ENCODE data around the gene PORCN. TPM values are rescaled to one million over a fixed set of nuclear protein-coding genes. Genes with fewer than 3 reads are reported as not detected.
"Not testable (repeated sequence)": the region's sequence is repeated elsewhere in the genome, so short reads cannot be mapped to it uniquely, and the experiment has no call there.

Gene PORCN
- total RNA-seq, 1 experiment from 2014 or later: 12.9 TPM

DNA sequence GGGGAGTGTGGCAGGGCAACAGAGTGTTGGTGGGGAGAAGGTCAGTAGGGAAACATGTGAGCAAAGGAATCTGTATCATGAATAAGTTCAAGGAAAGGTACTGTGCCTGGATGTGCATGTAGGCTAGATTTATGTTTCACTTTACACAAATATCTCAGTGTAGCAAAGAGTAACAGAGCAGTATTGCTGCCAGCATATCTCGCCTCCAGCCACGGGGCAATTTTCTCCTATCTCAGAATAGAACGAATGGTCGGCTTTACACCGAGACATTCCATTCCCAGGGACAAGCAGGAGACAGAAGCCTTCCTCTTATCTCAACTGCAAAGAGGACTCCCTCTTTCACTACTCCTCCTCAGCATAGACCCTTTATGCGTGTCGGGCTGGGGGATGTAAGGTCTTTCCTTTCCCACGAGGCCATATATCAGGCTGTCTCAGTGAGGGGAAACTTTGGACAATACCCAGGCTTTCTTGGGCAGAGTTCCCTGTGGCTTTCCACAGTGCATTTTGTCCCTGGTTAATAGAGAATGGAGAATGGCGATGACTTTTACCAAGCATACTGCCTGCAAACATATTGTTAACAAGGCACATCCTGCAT, 47.0 kb downstream of the PORCN start:
- intact Hi-C loops (cut with micrococcal nuclease); RAD21 ChIA-PET (ENCODE audit: low non-redundant PET in 1 of 2, low total read pairs in 2 of 2, uncharacterized antibody in 2 of 2, unreplicated experiment in 2 of 2); H3K27ac ChIP-seq (ENCODE audit: low read depth, low read length); BruUV-seq (replicated peaks); H3K36me3 ChIP-seq (ENCODE audit: control insufficient read depth in 1 of 2, insufficient read depth in 2 of 2, low read length in 2 of 2); H2AFZ ChIP-seq (ENCODE audit: low read depth, low read length, poor library complexity, severe bottlenecking); H3K4me2 ChIP-seq (ENCODE audit: low read length); H3K9me2 ChIP-seq (ENCODE audit: insufficient read depth); H3K4me1 ChIP-seq (ENCODE audit: control insufficient read depth in 1 of 2, insufficient read depth in 2 of 2, low read length in 2 of 2); CTCF ChIA-PET; H3K4me3 ChIP-seq (replicated peaks in 1 of 2; ENCODE audit: low read depth in 1 of 2, low read length in 2 of 2); POLR2A ChIA-PET; ATAC-seq; H3K79me2 ChIP-seq (ENCODE audit: insufficient read depth, low read length); H4K20me1 ChIP-seq (ENCODE audit: insufficient read depth); H3K27me3 ChIP-seq (ENCODE audit: insufficient read depth, low read length); H3K9me3 ChIP-seq (ENCODE audit: control insufficient read depth in 1 of 2, insufficient read depth in 1 of 2, low read depth in 1 of 2, low read length in 2 of 2); H3K9ac ChIP-seq (ENCODE audit: low read length); DNase-seq (ENCODE audit: low read depth, low spot score): not testable (repeated sequence)

- ChIA-PET CTCF (no interaction called here), POLR2A (interaction anchor here (0.7 kb wide), 1 partner anchor 596 kb away, joined by 3 read pairs; no protein-coding TSS in a partner anchor), RAD21 (ENCODE audit: low non-redundant PET in 1 of 2, low total read pairs in 2 of 2, uncharacterized antibody in 2 of 2, unreplicated experiment in 2 of 2) (no interaction called here)
- H3K27me3 ChIP-seq (ENCODE audit: insufficient read depth, low read length): no peaks in the 10 kb centered on the region
- no peak overlapping the region for H3K4me3 ChIP-seq (replicated peaks in 1 of 2; ENCODE audit: low read depth in 1 of 2, low read length in 2 of 2)
- intact Hi-C loops (cut with micrococcal nuclease): no loop called here
- H3K27ac ChIP-seq (ENCODE audit: low read depth, low read length): no peak overlapping the region
- H3K4me2 ChIP-seq (ENCODE audit: low read length): 0 out of 2 replicates have a peak overlapping the region, but pooled peaks have one; percentile 14
- DNase-seq (ENCODE audit: low read depth, low spot score) (no peak), ATAC-seq (peak; percentile 68)
- H3K9me3 ChIP-seq (ENCODE audit: control insufficient read depth in 1 of 2, insufficient read depth in 1 of 2, low read depth in 1 of 2, low read length in 2 of 2): no peaks in the 10 kb centered on the region
- H3K9me2 ChIP-seq (ENCODE audit: insufficient read depth): no peaks in the 10 kb centered on the region
- H2AFZ ChIP-seq (ENCODE audit: low read depth, low read length, poor library complexity, severe bottlenecking): no peak overlapping the region
- TF ChIP-seq, protein P1, sequence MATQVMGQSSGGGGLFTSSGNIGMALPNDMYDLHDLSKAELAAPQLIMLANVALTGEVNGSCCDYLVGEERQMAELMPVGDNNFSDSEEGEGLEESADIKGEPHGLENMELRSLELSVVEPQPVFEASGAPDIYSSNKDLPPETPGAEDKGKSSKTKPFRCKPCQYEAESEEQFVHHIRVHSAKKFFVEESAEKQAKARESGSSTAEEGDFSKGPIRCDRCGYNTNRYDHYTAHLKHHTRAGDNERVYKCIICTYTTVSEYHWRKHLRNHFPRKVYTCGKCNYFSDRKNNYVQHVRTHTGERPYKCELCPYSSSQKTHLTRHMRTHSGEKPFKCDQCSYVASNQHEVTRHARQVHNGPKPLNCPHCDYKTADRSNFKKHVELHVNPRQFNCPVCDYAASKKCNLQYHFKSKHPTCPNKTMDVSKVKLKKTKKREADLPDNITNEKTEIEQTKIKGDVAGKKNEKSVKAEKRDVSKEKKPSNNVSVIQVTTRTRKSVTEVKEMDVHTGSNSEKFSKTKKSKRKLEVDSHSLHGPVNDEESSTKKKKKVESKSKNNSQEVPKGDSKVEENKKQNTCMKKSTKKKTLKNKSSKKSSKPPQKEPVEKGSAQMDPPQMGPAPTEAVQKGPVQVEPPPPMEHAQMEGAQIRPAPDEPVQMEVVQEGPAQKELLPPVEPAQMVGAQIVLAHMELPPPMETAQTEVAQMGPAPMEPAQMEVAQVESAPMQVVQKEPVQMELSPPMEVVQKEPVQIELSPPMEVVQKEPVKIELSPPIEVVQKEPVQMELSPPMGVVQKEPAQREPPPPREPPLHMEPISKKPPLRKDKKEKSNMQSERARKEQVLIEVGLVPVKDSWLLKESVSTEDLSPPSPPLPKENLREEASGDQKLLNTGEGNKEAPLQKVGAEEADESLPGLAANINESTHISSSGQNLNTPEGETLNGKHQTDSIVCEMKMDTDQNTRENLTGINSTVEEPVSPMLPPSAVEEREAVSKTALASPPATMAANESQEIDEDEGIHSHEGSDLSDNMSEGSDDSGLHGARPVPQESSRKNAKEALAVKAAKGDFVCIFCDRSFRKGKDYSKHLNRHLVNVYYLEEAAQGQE (IDR thresholded peaks at IDR 0.05; ENCODE audit: low read depth): no peak
- peak; percentile 53; the same call in 1 of the 2 replicates for TF ChIP-seq FOSL1 (IDR thresholded peaks at IDR 0.05; ENCODE audit: low read depth)
- no peaks in the 10 kb centered on the region for H3K36me3 ChIP-seq (ENCODE audit: control insufficient read depth in 1 of 2, insufficient read depth in 2 of 2, low read length in 2 of 2)
- peaks cover 0 to 9% of the 10 kb centered on the region in 2 experiments; a peak in 2 of 4 replicates for H3K4me1 ChIP-seq (ENCODE audit: control insufficient read depth in 1 of 2, insufficient read depth in 2 of 2, low read length in 2 of 2)
- H3K9ac ChIP-seq (ENCODE audit: low read length): no peak overlapping the region
- H3K79me2 ChIP-seq (ENCODE audit: insufficient read depth, low read length): no peaks in the 10 kb centered on the region
- BruUV-seq (replicated peaks): no TSS peak
- no peaks in the 10 kb centered on the region for H4K20me1 ChIP-seq (ENCODE audit: insufficient read depth)
These were observed 49.5 kb downstream of the PORCN start for GRCh38 chrX:48558271-48558670.
